Measurements from ENCODE around the gene ATP7A. TPM values are rescaled to one million over a fixed set of nuclear protein-coding genes. Genes with fewer than 3 reads are reported as not detected.

Gene ATP7A
- polyA plus RNA-seq, 1 of the 3 experiments (the other 2 are of a cell fraction): 1.7 TPM

DNA sequence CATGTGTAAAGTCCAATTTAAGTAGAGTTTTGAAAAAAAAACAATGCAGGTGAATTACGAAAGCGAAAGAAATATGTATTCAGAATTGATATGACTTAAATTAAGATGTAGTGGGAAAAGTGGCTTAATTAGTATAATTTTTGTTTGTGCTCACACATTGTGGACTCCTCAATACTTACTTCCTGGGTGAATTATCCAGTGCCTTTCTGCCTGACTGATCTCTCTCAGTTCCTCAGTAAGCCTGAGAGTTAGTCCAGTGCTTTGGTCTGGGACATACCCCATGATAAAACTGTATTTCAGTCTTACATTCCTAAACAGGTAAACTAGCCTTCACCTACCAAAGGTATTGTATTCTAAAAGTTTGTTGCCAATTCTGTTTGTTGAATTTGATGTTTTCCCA lies 50.6 kb downstream of the ATP7A start:
- H3K36me3 ChIP-seq (replicated peaks in 1 of 2; ENCODE audit: control insufficient read depth in 1 of 2, insufficient read depth in 2 of 2, low read length in 1 of 2): no peaks in the 10 kb centered on the region
- 49% methylated on average over 2 of the region's 2 CpGs for WGBS (ENCODE audit: low lambda C conversion rate)
- TF ChIP-seq RXRA (IDR thresholded peaks at IDR 0.05; ENCODE audit: borderline replicate concordance, low read depth) (no peak), TEAD4 (IDR thresholded peaks at IDR 0.05; ENCODE audit: borderline replicate concordance, insufficient read depth) (no peak), FOXM1 (IDR thresholded peaks at IDR 0.05; ENCODE audit: low read depth) (no peak), RFX5 (IDR thresholded peaks at IDR 0.05; ENCODE audit: low read length) (no peak), EZH2phosphoT487 (IDR thresholded peaks at IDR 0.05; ENCODE audit: borderline replicate concordance, low read depth) (no peak), TAF1 (IDR thresholded peaks at IDR 0.05; ENCODE audit: borderline replicate concordance, low read depth, low read length) (no peak), NFIC (IDR thresholded peaks at IDR 0.05; ENCODE audit: borderline replicate concordance) (no peak), YY1 (IDR thresholded peaks at IDR 0.05; ENCODE audit: low read depth) (no peak), FOSL2 (IDR thresholded peaks at IDR 0.05; ENCODE audit: borderline replicate concordance, low read depth) (no peak), RCOR1 (IDR thresholded peaks at IDR 0.05; ENCODE audit: low read length) (no peak), EP300 (IDR thresholded peaks at IDR 0.05; ENCODE audit: borderline replicate concordance in 1 of 2, low read depth in 1 of 2, low read length in 1 of 2) (no peak), GABPA (IDR thresholded peaks at IDR 0.05; ENCODE audit: low read depth) (no peak)
- TF ChIP-seq, protein P1, sequence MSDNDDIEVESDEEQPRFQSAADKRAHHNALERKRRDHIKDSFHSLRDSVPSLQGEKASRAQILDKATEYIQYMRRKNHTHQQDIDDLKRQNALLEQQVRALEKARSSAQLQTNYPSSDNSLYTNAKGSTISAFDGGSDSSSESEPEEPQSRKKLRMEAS (IDR thresholded peaks at IDR 0.05; ENCODE audit: low read depth): no peak
- TF ChIP-seq, protein P2, sequence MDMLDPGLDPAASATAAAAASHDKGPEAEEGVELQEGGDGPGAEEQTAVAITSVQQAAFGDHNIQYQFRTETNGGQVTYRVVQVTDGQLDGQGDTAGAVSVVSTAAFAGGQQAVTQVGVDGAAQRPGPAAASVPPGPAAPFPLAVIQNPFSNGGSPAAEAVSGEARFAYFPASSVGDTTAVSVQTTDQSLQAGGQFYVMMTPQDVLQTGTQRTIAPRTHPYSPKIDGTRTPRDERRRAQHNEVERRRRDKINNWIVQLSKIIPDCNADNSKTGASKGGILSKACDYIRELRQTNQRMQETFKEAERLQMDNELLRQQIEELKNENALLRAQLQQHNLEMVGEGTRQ (IDR thresholded peaks at IDR 0.05; ENCODE audit: borderline replicate concordance, low read depth, low read length): no peak
- TF ChIP-seq, protein P3, sequence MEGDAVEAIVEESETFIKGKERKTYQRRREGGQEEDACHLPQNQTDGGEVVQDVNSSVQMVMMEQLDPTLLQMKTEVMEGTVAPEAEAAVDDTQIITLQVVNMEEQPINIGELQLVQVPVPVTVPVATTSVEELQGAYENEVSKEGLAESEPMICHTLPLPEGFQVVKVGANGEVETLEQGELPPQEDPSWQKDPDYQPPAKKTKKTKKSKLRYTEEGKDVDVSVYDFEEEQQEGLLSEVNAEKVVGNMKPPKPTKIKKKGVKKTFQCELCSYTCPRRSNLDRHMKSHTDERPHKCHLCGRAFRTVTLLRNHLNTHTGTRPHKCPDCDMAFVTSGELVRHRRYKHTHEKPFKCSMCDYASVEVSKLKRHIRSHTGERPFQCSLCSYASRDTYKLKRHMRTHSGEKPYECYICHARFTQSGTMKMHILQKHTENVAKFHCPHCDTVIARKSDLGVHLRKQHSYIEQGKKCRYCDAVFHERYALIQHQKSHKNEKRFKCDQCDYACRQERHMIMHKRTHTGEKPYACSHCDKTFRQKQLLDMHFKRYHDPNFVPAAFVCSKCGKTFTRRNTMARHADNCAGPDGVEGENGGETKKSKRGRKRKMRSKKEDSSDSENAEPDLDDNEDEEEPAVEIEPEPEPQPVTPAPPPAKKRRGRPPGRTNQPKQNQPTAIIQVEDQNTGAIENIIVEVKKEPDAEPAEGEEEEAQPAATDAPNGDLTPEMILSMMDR (IDR thresholded peaks at IDR 0.05): no peak
- H3K79me2 ChIP-seq (ENCODE audit: insufficient read depth): no peaks in the 10 kb centered on the region
- no peak overlapping the region for H3K4me2 ChIP-seq
- no peaks in the 10 kb centered on the region for H3K9me3 ChIP-seq
- H3K27me3 ChIP-seq (ENCODE audit: insufficient read depth): no peaks in the 10 kb centered on the region
- ChIA-PET CTCF (no interaction called here), POLR2A (no interaction called here)
- no peak overlapping the region for H3K27ac ChIP-seq (ENCODE audit: low read depth in 2 of 2, low read length in 1 of 2)
- H4K20me1 ChIP-seq (ENCODE audit: insufficient read depth): no peaks in the 10 kb centered on the region
- no peak overlapping the region for H3K4me3 ChIP-seq (ENCODE audit: low read depth in 2 of 2, low read length in 1 of 2)
- H3F3A ChIP-seq (replicated peaks; ENCODE audit: insufficient read depth): no peaks in the 10 kb centered on the region
- H3K9ac ChIP-seq: no peak overlapping the region
- H2AFZ ChIP-seq (ENCODE audit: low read depth): no peak overlapping the region
- DNase-seq: no peak
- H3K9me2 ChIP-seq: no peaks in the 10 kb centered on the region
- no peaks in the 10 kb centered on the region; a peak in 1 of 4 replicates for H3K4me1 ChIP-seq (ENCODE audit: control insufficient read depth in 1 of 2, insufficient read depth in 2 of 2, low read depth in 1 of 2, low read length in 1 of 2)
